Measurements from ENCODE around the gene TYMP. TPM values are rescaled to one million over a fixed set of nuclear protein-coding genes. Genes with fewer than 3 reads are reported as not detected.

TYMP gene
- total RNA-seq, 2 donors from 2014 or later = 71.5 to 101 TPM

- Mint-ChIP-seq H3K4me1 (ENCODE audit: low read depth) (peaks cover 7% of the 10 kb centered on the region), H3K4me3 (peak overlapping the region in 1 of 2 donors; percentile 10), H3K27ac (no peak overlapping the region), H3K36me3 (ENCODE audit: insufficient read depth in 2 of 2) (peaks cover 0 to 3% of the 10 kb centered on the region in 2 donors), H3K9me3 (no peaks in the 10 kb centered on the region), H3K27me3 (ENCODE audit: low read depth) (peaks cover 9% of the 10 kb centered on the region)
- no peak for DNase-seq
- no peak for ATAC-seq (replicated peaks in 1 of 2)
These were observed 45.6 kb downstream of the TYMP start for GRCh38 chr22:50483977-50484853.

- Mint-ChIP-seq H3K9me3 (no peaks in the 10 kb centered on the region), H3K27me3 (ENCODE audit: low read depth) (peaks cover 9% of the 10 kb centered on the region), H3K4me3 (peak overlapping the region in 1 of 2 donors; percentile 10), H3K27ac (no peak overlapping the region), H3K4me1 (ENCODE audit: low read depth) (peaks cover 7% of the 10 kb centered on the region), H3K36me3 (ENCODE audit: insufficient read depth in 2 of 2) (peaks cover 0 to 3% of the 10 kb centered on the region in 2 donors)
- ATAC-seq (replicated peaks in 1 of 2) (no peak), DNase-seq (no peak)
These were observed 46.3 kb downstream of the TYMP start for GRCh38 chr22:50483556-50483955.

DNA sequence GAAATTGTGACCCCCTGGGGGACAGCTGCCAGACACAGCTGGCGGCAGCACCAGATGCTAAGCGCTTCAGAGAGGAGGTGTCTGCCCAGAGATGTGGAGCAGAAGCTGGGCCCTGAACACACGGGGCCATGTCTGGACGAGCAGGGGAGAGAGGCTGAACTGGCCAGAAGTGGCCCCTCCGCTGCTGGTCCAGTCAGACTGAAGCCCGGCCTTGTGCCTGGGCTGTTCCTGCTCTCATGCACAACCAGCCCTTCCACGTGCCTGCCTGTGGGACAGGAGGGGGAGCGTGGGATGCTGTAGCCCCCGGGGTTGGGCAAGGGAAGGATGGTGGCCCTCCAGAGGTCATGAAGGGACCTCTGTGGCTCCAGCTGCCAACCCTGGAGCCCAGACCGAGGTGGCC, 46.7 kb downstream of the TYMP start:
- peaks cover 9% of the 10 kb centered on the region for H3K27me3 Mint-ChIP-seq (ENCODE audit: low read depth)
- H3K4me1 Mint-ChIP-seq (ENCODE audit: low read depth) = peaks cover 7% of the 10 kb centered on the region
- no peak overlapping the region for H3K27ac Mint-ChIP-seq
- H3K9me3 Mint-ChIP-seq = no peaks in the 10 kb centered on the region
- DNase-seq = no peak
- H3K36me3 Mint-ChIP-seq (ENCODE audit: insufficient read depth in 2 of 2) = peaks cover 0 to 3% of the 10 kb centered on the region in 2 donors
- peak overlapping the region; percentile 79 to 88 for H3K4me3 Mint-ChIP-seq
- no peak for ATAC-seq (replicated peaks in 1 of 2)

DNA sequence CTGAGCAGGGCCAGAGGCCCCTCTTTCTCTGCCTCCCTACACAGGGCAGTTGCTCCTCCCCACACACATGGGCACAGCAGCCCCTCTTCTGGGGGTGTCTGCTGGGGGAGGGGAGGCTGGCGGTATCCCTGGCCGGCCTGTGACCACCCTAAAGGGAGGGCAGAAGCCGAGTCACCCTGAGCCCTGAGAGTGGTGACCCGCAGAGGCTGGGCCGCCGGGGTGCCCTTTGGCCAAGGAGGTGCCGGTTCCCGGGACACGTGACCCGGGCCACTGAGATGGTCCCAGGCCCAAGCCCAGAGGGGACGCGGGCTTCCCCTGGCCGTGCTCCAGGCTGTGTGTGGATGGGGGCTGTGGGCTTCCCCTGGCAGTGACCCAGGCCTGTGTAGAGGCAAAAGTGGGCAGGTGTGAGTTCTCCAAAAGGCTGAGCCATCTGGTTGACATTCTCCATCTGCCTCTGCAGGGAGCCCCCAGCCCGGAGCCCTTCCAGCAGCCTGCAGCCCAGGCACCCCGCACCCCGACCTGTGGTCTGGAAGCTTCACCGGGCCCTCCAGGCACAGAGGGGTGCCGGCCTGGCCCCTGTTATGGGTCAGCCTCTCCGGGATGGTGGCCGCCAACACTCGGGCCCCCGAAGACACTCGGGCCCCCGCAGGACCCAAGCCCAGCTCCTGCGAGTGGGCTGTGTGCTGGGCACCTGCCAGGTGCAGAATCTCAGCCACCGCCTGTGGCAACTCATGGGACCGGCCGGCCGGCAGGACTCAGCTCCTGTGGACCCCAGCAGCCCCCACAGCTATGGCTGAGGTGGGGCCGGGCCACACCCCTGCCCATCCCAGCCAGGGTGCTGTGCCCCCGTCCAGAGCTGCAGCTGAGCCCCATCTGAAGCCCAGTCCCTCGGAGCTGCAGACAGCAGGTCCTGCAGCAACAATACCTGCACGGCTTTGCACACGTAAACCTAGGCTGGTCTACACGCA, 47.4 kb downstream of the TYMP start:
- DNase-seq (no peak), ATAC-seq (replicated peaks in 1 of 2) (peak; percentile 1)
- Mint-ChIP-seq H3K27ac (no peak overlapping the region), H3K36me3 (ENCODE audit: insufficient read depth in 2 of 2) (peaks cover 0 to 3% of the 10 kb centered on the region in 2 donors), H3K4me1 (ENCODE audit: low read depth) (peaks cover 7% of the 10 kb centered on the region), H3K9me3 (no peaks in the 10 kb centered on the region), H3K27me3 (ENCODE audit: low read depth) (peaks cover 9% of the 10 kb centered on the region), H3K4me3 (peak overlapping the region; percentile 79 to 88)

- DNase-seq = peak; percentile 79 to 83
- peaks cover 0 to 3% of the 10 kb centered on the region in 2 donors for H3K36me3 Mint-ChIP-seq (ENCODE audit: insufficient read depth in 2 of 2)
- peaks cover 10% of the 10 kb centered on the region for H3K4me1 Mint-ChIP-seq (ENCODE audit: low read depth)
- H3K27ac Mint-ChIP-seq = no peak within 1 kb of the TSS
- H3K27me3 Mint-ChIP-seq (ENCODE audit: low read depth) = peaks cover 9% of the 10 kb centered on the region
- peak; percentile 92 to 93 for ATAC-seq (replicated peaks in 1 of 2)
- H3K4me3 Mint-ChIP-seq = peak within 1 kb of the TSS; percentile 79 to 88
- no peaks in the 10 kb centered on the region for H3K9me3 Mint-ChIP-seq
These were observed 48.2 kb downstream of the TYMP start, which contains the start of gene ADM2 for GRCh38 chr22:50481440-50482106. Gene ADM2, plus strand, starts transcription at chr22:50481543. Its CDS starts 305 bp downstream, at chr22:50481848.

- Mint-ChIP-seq H3K27me3 (ENCODE audit: low read depth) (peaks cover 9% of the 10 kb centered on the region), H3K4me1 (ENCODE audit: low read depth) (peaks cover 15% of the 10 kb centered on the region), H3K36me3 (ENCODE audit: insufficient read depth in 2 of 2) (peaks cover 0 to 3% of the 10 kb centered on the region in 2 donors), H3K9me3 (no peaks in the 10 kb centered on the region), H3K27ac (no peak overlapping the region), H3K4me3 (peak overlapping the region; percentile 55 to 79)
- no peak for DNase-seq
- ATAC-seq (replicated peaks in 1 of 2) = no peak
These were observed 48.8 kb downstream of the TYMP start for GRCh38 chr22:50481045-50481439.

- Mint-ChIP-seq H3K4me1 (ENCODE audit: low read depth) (peaks cover 17% of the 10 kb centered on the region), H3K27ac (peak overlapping the region; percentile 7), H3K9me3 (no peaks in the 10 kb centered on the region), H3K4me3 (peak overlapping the region; percentile 78 to 79), H3K27me3 (ENCODE audit: low read depth) (peaks cover 9% of the 10 kb centered on the region), H3K36me3 (ENCODE audit: insufficient read depth in 2 of 2) (peaks cover 0 to 3% of the 10 kb centered on the region in 2 donors)
- ATAC-seq (replicated peaks in 1 of 2) (no peak), DNase-seq (no peak)
These were observed 50.1 kb downstream of the TYMP start for GRCh38 chr22:50479721-50480120.

DNA sequence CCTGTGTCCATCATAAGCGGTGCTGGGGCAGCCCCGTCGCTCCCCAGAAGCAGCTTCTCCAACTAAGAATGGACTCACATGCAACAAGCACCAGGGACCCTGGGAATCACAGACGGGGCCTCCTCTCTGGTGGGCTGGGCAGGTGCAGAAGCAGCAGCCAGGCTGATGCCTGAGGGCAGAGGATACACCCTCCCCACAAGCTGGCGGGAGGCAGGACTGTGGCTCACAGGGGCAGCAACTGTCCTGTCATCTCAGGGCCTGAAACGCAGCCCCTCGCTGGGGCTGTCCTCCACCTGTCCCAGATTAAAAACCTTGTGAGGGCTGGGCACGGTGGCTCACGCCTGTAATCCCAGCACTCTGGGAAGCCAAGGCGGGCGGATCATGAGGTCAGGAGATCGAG, 51.9 kb downstream of the TYMP start:
- peaks cover 30% of the 10 kb centered on the region for H3K4me1 Mint-ChIP-seq (ENCODE audit: low read depth)
- H3K27me3 Mint-ChIP-seq (ENCODE audit: low read depth) = peaks cover 9% of the 10 kb centered on the region
- no peaks in the 10 kb centered on the region for H3K9me3 Mint-ChIP-seq
- DNase-seq (no peak), ATAC-seq (replicated peaks in 1 of 2) (no peak)
- peaks cover 5 to 6% of the 10 kb centered on the region in 2 donors for H3K36me3 Mint-ChIP-seq (ENCODE audit: insufficient read depth in 2 of 2)
- H3K4me3 Mint-ChIP-seq = no peak overlapping the region
- H3K27ac Mint-ChIP-seq = no peak overlapping the region

GRCh38 chr22:50476868-50477267, 52.9 kb downstream of the TYMP start:
- peak overlapping the region; percentile 21 for H3K27ac Mint-ChIP-seq
- no peaks in the 10 kb centered on the region for H3K9me3 Mint-ChIP-seq
- ATAC-seq (replicated peaks in 1 of 2) (no peak), DNase-seq (no peak)
- peaks cover 9% of the 10 kb centered on the region for H3K27me3 Mint-ChIP-seq (ENCODE audit: low read depth)
- H3K4me3 Mint-ChIP-seq = peak overlapping the region; percentile 46 to 53
- peaks cover 40% of the 10 kb centered on the region for H3K4me1 Mint-ChIP-seq (ENCODE audit: low read depth)
- peaks cover 5 to 6% of the 10 kb centered on the region in 2 donors for H3K36me3 Mint-ChIP-seq (ENCODE audit: insufficient read depth in 2 of 2)

Other genes with a start within 250 kb of the TYMP start
- gene PLXNB2, start 222.4 kb downstream of the TYMP start, total RNA-seq = 10 to 100 TPM; 30.2 to 34.0 TPM
- gene DENND6B, start 203.0 kb downstream of the TYMP start, total RNA-seq = 1 to 10 TPM; 6.4 to 8.5 TPM
- gene PPP6R2, start 186.7 kb downstream of the TYMP start, total RNA-seq = 10 to 100 TPM; 45.6 to 51.3 TPM
- gene SBF1, start 55.0 kb downstream of the TYMP start, total RNA-seq = 100 to 1,000 TPM; 108 to 114 TPM
- gene ADM2, start 48.5 kb downstream of the TYMP start, total RNA-seq = 10 to 100 TPM; 25.5 to 28.8 TPM
- gene MIOX, start 43.2 kb downstream of the TYMP start, total RNA-seq = 1 to 10 TPM; 3.4 to 5.2 TPM
- 10 to 100 TPM; 64.8 to 64.9 TPM for gene LMF2, start 22.3 kb downstream of the TYMP start, total RNA-seq
- 100 to 1,000 TPM; 120 to 141 TPM for gene NCAPH2, start 21.8 kb downstream of the TYMP start, total RNA-seq
- gene SCO2, start 4.4 kb downstream of the TYMP start, total RNA-seq = 1 to 10 TPM; 8.3 to 8.5 TPM
- 10 to 100 TPM; 45.5 to 49.1 TPM for gene KLHDC7B, start 15.9 kb upstream of the TYMP start, total RNA-seq
- gene SYCE3, start 32.9 kb upstream of the TYMP start, total RNA-seq = 1 to 10 TPM; 1.7 TPM
- 10 to 100 TPM; 85.3 to 88.0 TPM for gene CPT1B, start 48.4 kb upstream of the TYMP start, total RNA-seq
- 100 to 1,000 TPM in 1 of 2 donors, 10 to 100 TPM in 1; 95.6 to 110 TPM for gene CHKB, start 52.8 kb upstream of the TYMP start, total RNA-seq
- under 1 TPM; 0.60 to 0.62 TPM for gene MAPK8IP2, start 70.8 kb upstream of the TYMP start, total RNA-seq
- gene ARSA, start 98.1 kb upstream of the TYMP start, total RNA-seq = 10 to 100 TPM; 19.8 to 26.8 TPM
- gene SHANK3, start 142.8 kb upstream of the TYMP start, total RNA-seq = under 1 TPM; 0.19 to 0.24 TPM
- not detected for gene ACR, start 208.2 kb upstream of the TYMP start, total RNA-seq

All from activated T-cell treated with anti-CD3 and anti-CD28 coated beads, Interleukin-2, amount 50 U/mL, for 72 hours (primary cell).